Measurements from ENCODE around the gene BPIFB6.

The BPIFB6 gene

DNA sequence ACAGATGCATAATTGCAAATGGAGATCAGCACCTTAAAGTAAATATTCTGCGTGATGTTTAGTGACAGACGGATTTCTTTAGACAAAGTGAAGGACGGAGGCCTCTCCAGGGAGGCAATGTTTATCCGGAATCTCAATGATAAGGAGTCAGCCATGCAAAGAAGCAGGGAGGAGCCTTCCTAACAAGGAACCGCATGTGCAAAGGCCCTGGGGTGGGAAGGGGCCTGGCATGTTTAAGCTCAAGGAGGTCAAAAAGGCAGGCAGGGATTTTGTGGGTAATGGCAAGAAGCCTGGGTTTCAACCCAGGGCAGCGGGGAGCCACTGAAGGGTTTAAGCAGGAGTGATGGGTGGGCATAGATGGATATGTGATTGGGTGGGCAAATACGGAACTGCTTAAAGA, 22.9 kb downstream of the BPIFB6 start:
- Histone ChIP-seq H3K79me2 (ENCODE audit: control insufficient read depth, insufficient read depth, low read length, poor library complexity) (no peaks in the 10 kb centered on the region), H2BK120ac (ENCODE audit: insufficient read depth, low read length, poor library complexity) (no peak overlapping the region), H2BK12ac (ENCODE audit: low read length) (no peak overlapping the region), H3K27me3 (ENCODE audit: insufficient read depth, low read length) (no peaks in the 10 kb centered on the region), H3K4ac (ENCODE audit: low read depth, low read length) (no peak overlapping the region), H3K9ac (ENCODE audit: low read length) (no peak overlapping the region), H3K4me3 (ENCODE audit: low read depth, low read length) (no peak overlapping the region), H3K27ac (ENCODE audit: low read depth, low read length) (no peak overlapping the region), H3K18ac (ENCODE audit: low read length) (no peak overlapping the region), H3K4me1 (ENCODE audit: control insufficient read depth in 1 of 2, insufficient read depth in 2 of 2, low read length in 2 of 2) (no peaks in the 10 kb centered on the region), H3K23ac (ENCODE audit: low read length) (no peak overlapping the region), H3K36me3 (ENCODE audit: control insufficient read depth in 1 of 2, insufficient read depth in 2 of 2, low read length in 2 of 2) (no peaks in the 10 kb centered on the region), H3K9me3 (ENCODE audit: insufficient read depth, low read depth, low read length) (peaks cover 1% of the 10 kb centered on the region), H2AFZ (ENCODE audit: insufficient read depth, low read length, poor library complexity) (no peak overlapping the region), H2BK5ac (ENCODE audit: low read depth, low read length, poor library complexity) (no peak overlapping the region), H2AK5ac (ENCODE audit: low read length) (no peak overlapping the region), H4K12ac (ENCODE audit: low read depth, low read length) (no peak overlapping the region), H3K14ac (ENCODE audit: low read length) (no peak overlapping the region), H3K4me2 (ENCODE audit: low read length) (no peak overlapping the region), H3K79me1 (ENCODE audit: low read length) (no peaks in the 10 kb centered on the region), H4K91ac (ENCODE audit: low read depth, low read length) (no peak overlapping the region), H4K8ac (ENCODE audit: low read depth, low read length) (no peak overlapping the region)
- no CpG with 5 or more reads among the region's 7 CpGs for WGBS (ENCODE audit: extremely low coverage, insufficient coverage, insufficient read length)
- DNase-seq, result no peak

GRCh38 chr20:33054791-33055190, 23.3 kb downstream of the BPIFB6 start:
- Histone ChIP-seq H3K4me2 (ENCODE audit: low read length) (no peak overlapping the region), H2AK5ac (ENCODE audit: low read length) (no peak overlapping the region)

DNA sequence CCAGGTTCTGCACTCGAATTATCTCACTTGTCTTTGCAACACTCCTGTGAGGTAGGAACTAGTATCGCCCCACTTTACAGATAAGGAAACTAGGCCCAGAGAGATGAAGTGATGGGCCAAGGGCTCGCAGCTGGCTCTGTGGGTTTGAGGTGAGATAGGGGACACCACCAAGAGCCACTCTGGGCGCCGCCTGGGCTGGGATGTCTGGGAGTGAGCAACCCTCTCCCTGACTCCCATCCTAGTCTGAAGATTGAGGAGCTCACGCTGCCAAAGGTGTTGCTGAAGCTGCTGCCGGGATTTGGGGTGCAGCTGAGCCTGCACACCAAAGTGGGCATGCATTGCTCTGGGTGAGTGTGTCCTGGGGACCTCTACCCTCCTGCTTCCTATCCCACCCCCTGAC, 27.7 kb downstream of the BPIFB6 start:
- no peak for DNase-seq
- no peak overlapping the region for H2BK5ac ChIP-seq (ENCODE audit: low read depth, low read length, poor library complexity)
- H3K27me3 ChIP-seq (ENCODE audit: insufficient read depth, low read length), result no peaks in the 10 kb centered on the region
- H3K4me1 ChIP-seq (ENCODE audit: control insufficient read depth in 1 of 2, insufficient read depth in 2 of 2, low read length in 2 of 2), result no peaks in the 10 kb centered on the region
- H3K79me1 ChIP-seq (ENCODE audit: low read length), result no peaks in the 10 kb centered on the region
- H3K9me3 ChIP-seq (ENCODE audit: insufficient read depth, low read depth, low read length), result no peaks in the 10 kb centered on the region
- H4K91ac ChIP-seq (ENCODE audit: low read depth, low read length), result no peak overlapping the region
- no peak overlapping the region for H3K9ac ChIP-seq (ENCODE audit: low read length)
- no peak overlapping the region for H3K4me2 ChIP-seq (ENCODE audit: low read length)
- no peak overlapping the region for H3K18ac ChIP-seq (ENCODE audit: low read length)
- H3K4ac ChIP-seq (ENCODE audit: low read depth, low read length), result no peak overlapping the region
- H2AK5ac ChIP-seq (ENCODE audit: low read length), result no peak overlapping the region
- H3K27ac ChIP-seq (ENCODE audit: low read depth, low read length), result no peak overlapping the region
- no peak overlapping the region for H3K4me3 ChIP-seq (ENCODE audit: low read depth, low read length)
- H3K79me2 ChIP-seq (ENCODE audit: control insufficient read depth, insufficient read depth, low read length, poor library complexity), result no peaks in the 10 kb centered on the region
- H2BK120ac ChIP-seq (ENCODE audit: insufficient read depth, low read length, poor library complexity), result no peak overlapping the region
- no peaks in the 10 kb centered on the region for H3K36me3 ChIP-seq (ENCODE audit: control insufficient read depth in 1 of 2, insufficient read depth in 2 of 2, low read length in 2 of 2)
- H4K8ac ChIP-seq (ENCODE audit: low read depth, low read length), result no peak overlapping the region
- no peak overlapping the region for H2AFZ ChIP-seq (ENCODE audit: insufficient read depth, low read length, poor library complexity)
- no CpG with 5 or more reads among the region's 7 CpGs for WGBS (ENCODE audit: extremely low coverage, insufficient coverage, insufficient read length)
- H3K14ac ChIP-seq (ENCODE audit: low read length), result no peak overlapping the region
- H2BK12ac ChIP-seq (ENCODE audit: low read length), result no peak overlapping the region
- no peak overlapping the region for H4K12ac ChIP-seq (ENCODE audit: low read depth, low read length)
- no peak overlapping the region for H3K23ac ChIP-seq (ENCODE audit: low read length)

More at GRCh38 chr20:33054791-33055190, 23.3 kb downstream of the BPIFB6 start:
- H3K14ac ChIP-seq (ENCODE audit: low read length), result no peak overlapping the region
- H2BK5ac ChIP-seq (ENCODE audit: low read depth, low read length, poor library complexity), result no peak overlapping the region
- H3K4me3 ChIP-seq (ENCODE audit: low read depth, low read length), result no peak overlapping the region
- no peak overlapping the region for H3K4ac ChIP-seq (ENCODE audit: low read depth, low read length)
- no peak overlapping the region for H2AFZ ChIP-seq (ENCODE audit: insufficient read depth, low read length, poor library complexity)
- H3K4me1 ChIP-seq (ENCODE audit: control insufficient read depth in 1 of 2, insufficient read depth in 2 of 2, low read length in 2 of 2), result no peaks in the 10 kb centered on the region
- H3K27ac ChIP-seq (ENCODE audit: low read depth, low read length), result no peak overlapping the region
- H3K79me2 ChIP-seq (ENCODE audit: control insufficient read depth, insufficient read depth, low read length, poor library complexity), result no peaks in the 10 kb centered on the region
- peaks cover 1% of the 10 kb centered on the region for H3K9me3 ChIP-seq (ENCODE audit: insufficient read depth, low read depth, low read length)
- H3K36me3 ChIP-seq (ENCODE audit: control insufficient read depth in 1 of 2, insufficient read depth in 2 of 2, low read length in 2 of 2), result no peaks in the 10 kb centered on the region
- no peak overlapping the region for H4K12ac ChIP-seq (ENCODE audit: low read depth, low read length)
- no peak overlapping the region for H4K91ac ChIP-seq (ENCODE audit: low read depth, low read length)
- no peak overlapping the region for H3K9ac ChIP-seq (ENCODE audit: low read length)
- no peak for DNase-seq
- no peaks in the 10 kb centered on the region for H3K27me3 ChIP-seq (ENCODE audit: insufficient read depth, low read length)
- H3K23ac ChIP-seq (ENCODE audit: low read length), result no peak overlapping the region
- no peak overlapping the region for H2BK120ac ChIP-seq (ENCODE audit: insufficient read depth, low read length, poor library complexity)
- H2BK12ac ChIP-seq (ENCODE audit: low read length), result no peak overlapping the region
- no CpG with 5 or more reads among the region's 2 CpGs for WGBS (ENCODE audit: extremely low coverage, insufficient coverage, insufficient read length)
- no peak overlapping the region for H4K8ac ChIP-seq (ENCODE audit: low read depth, low read length)
- H3K18ac ChIP-seq (ENCODE audit: low read length), result no peak overlapping the region
- no peaks in the 10 kb centered on the region for H3K79me1 ChIP-seq (ENCODE audit: low read length)

DNA sequence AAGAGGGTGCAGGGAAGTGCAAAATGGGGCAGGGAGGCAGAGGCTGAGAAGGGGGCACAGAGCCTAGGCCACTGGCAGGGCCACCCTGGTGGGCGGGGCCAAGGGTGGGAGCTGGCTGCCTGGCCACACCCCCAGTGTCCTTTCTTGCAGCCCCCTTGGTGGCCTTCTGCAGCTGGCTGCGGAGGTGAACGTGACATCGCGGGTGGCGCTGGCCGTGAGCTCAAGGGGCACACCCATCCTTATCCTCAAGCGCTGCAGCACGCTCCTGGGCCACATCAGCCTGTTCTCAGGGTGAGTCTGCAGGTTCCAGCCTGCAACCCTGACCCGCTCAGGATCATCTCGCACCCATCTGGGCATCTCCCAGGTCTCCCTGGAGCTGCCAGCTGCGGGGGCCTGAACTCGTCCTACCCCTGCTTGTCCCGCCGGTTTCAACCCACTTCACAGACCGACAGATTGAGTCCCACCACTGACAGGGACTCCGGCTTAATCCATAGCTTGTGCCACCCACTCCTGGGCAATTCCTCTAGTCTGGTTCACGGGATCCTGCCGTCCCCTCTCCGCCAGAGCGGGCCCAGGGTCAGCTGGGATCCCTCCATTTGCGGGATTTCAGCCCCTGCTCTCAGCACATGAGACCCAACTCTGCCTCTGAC, 28.4 kb downstream of the BPIFB6 start:
- H3K23ac ChIP-seq (ENCODE audit: low read length), result no peak overlapping the region
- no peak overlapping the region for H2BK12ac ChIP-seq (ENCODE audit: low read length)
- no peak overlapping the region for H2BK120ac ChIP-seq (ENCODE audit: insufficient read depth, low read length, poor library complexity)
- no peak overlapping the region for H4K8ac ChIP-seq (ENCODE audit: low read depth, low read length)
- no peak overlapping the region for H3K4me2 ChIP-seq (ENCODE audit: low read length)
- no peak overlapping the region for H4K12ac ChIP-seq (ENCODE audit: low read depth, low read length)
- H3K4me1 ChIP-seq (ENCODE audit: control insufficient read depth in 1 of 2, insufficient read depth in 2 of 2, low read length in 2 of 2), result no peaks in the 10 kb centered on the region
- H3K4ac ChIP-seq (ENCODE audit: low read depth, low read length), result no peak overlapping the region
- H3K9me3 ChIP-seq (ENCODE audit: insufficient read depth, low read depth, low read length), result no peaks in the 10 kb centered on the region
- no peak overlapping the region for H2AK5ac ChIP-seq (ENCODE audit: low read length)
- H3K9ac ChIP-seq (ENCODE audit: low read length), result no peak overlapping the region
- no peaks in the 10 kb centered on the region for H3K79me1 ChIP-seq (ENCODE audit: low read length)
- DNase-seq, result no peak
- no peak overlapping the region for H3K27ac ChIP-seq (ENCODE audit: low read depth, low read length)
- no peak overlapping the region for H3K4me3 ChIP-seq (ENCODE audit: low read depth, low read length)
- no peak overlapping the region for H2BK5ac ChIP-seq (ENCODE audit: low read depth, low read length, poor library complexity)
- H4K91ac ChIP-seq (ENCODE audit: low read depth, low read length), result no peak overlapping the region
- no peaks in the 10 kb centered on the region for H3K36me3 ChIP-seq (ENCODE audit: control insufficient read depth in 1 of 2, insufficient read depth in 2 of 2, low read length in 2 of 2)
- no CpG with 5 or more reads among the region's 22 CpGs for WGBS (ENCODE audit: extremely low coverage, insufficient coverage, insufficient read length)
- no peak overlapping the region for H3K14ac ChIP-seq (ENCODE audit: low read length)
- H3K79me2 ChIP-seq (ENCODE audit: control insufficient read depth, insufficient read depth, low read length, poor library complexity), result no peaks in the 10 kb centered on the region
- no peak overlapping the region for H3K18ac ChIP-seq (ENCODE audit: low read length)
- no peak overlapping the region for H2AFZ ChIP-seq (ENCODE audit: insufficient read depth, low read length, poor library complexity)
- no peaks in the 10 kb centered on the region for H3K27me3 ChIP-seq (ENCODE audit: insufficient read depth, low read length)
